Measurements from ENCODE around the gene CHMP4B.

CHMP4B gene

GRCh38 chr20:33820362-33820761 is 9.2 kb downstream of the CHMP4B start:
- in situ Hi-C loops (cut with HindIII; ENCODE audit: low sequenced_read_pairs) = no loop called here
- no peak for TF ChIP-seq CTCF (IDR thresholded peaks at IDR 0.05; ENCODE audit: low read depth, low read length, missing control alignments)
- H3K4me3 ChIP-seq (ENCODE audit: low read depth, low read length) = no peak overlapping the region
- DNase-seq (ENCODE audit: low read depth) = no peak

- in situ Hi-C loops (cut with HindIII; ENCODE audit: low sequenced_read_pairs) = no loop called here
- no peak overlapping the region for H3K4me3 ChIP-seq (ENCODE audit: low read depth, low read length)
- no peak for TF ChIP-seq CTCF (IDR thresholded peaks at IDR 0.05; ENCODE audit: low read depth, low read length, missing control alignments)
- DNase-seq (ENCODE audit: low read depth) = no peak
Observed at GRCh38 chr20:33821270-33821836, 10.2 kb downstream of the CHMP4B start.

GRCh38 chr20:33822423-33822822 is 11.3 kb downstream of the CHMP4B start:
- no peak for TF ChIP-seq CTCF (IDR thresholded peaks at IDR 0.05; ENCODE audit: low read depth, low read length, missing control alignments)
- H3K4me3 ChIP-seq (ENCODE audit: low read depth, low read length) = no peak overlapping the region
- in situ Hi-C loops (cut with HindIII; ENCODE audit: low sequenced_read_pairs) = no loop called here
- DNase-seq (ENCODE audit: low read depth) = no peak

- no peak for TF ChIP-seq CTCF (IDR thresholded peaks at IDR 0.05; ENCODE audit: low read depth, low read length, missing control alignments)
- H3K4me3 ChIP-seq (ENCODE audit: low read depth, low read length) = no peak overlapping the region
- in situ Hi-C loops (cut with HindIII; ENCODE audit: low sequenced_read_pairs) = no loop called here
- no peak for DNase-seq (ENCODE audit: low read depth)
Observed at GRCh38 chr20:33822991-33823390, 11.8 kb downstream of the CHMP4B start.

GRCh38 chr20:33824852-33825251 is 13.7 kb downstream of the CHMP4B start:
- DNase-seq (ENCODE audit: low read depth) = no peak
- no peak for TF ChIP-seq CTCF (IDR thresholded peaks at IDR 0.05; ENCODE audit: low read depth, low read length, missing control alignments)
- in situ Hi-C loops (cut with HindIII; ENCODE audit: low sequenced_read_pairs) = no loop called here
- H3K4me3 ChIP-seq (ENCODE audit: low read depth, low read length) = no peak overlapping the region

GRCh38 chr20:33825340-33826269 is 14.5 kb downstream of the CHMP4B start:
- no peak for DNase-seq (ENCODE audit: low read depth)
- in situ Hi-C loops (cut with HindIII; ENCODE audit: low sequenced_read_pairs) = no loop called here
- no peak for TF ChIP-seq CTCF (IDR thresholded peaks at IDR 0.05; ENCODE audit: low read depth, low read length, missing control alignments)
- no peak overlapping the region for H3K4me3 ChIP-seq (ENCODE audit: low read depth, low read length)

Data from astrocyte of the cerebellum (primary cell).